ENCODE data around the gene P2RX5. TPM values are rescaled to one million over a fixed set of nuclear protein-coding genes. Genes with fewer than 3 reads are reported as not detected.

The P2RX5 gene
- total and polyA plus RNA-seq, 2 donors from 2014 or later: 8.4 TPM; not detected in 1

DNA sequence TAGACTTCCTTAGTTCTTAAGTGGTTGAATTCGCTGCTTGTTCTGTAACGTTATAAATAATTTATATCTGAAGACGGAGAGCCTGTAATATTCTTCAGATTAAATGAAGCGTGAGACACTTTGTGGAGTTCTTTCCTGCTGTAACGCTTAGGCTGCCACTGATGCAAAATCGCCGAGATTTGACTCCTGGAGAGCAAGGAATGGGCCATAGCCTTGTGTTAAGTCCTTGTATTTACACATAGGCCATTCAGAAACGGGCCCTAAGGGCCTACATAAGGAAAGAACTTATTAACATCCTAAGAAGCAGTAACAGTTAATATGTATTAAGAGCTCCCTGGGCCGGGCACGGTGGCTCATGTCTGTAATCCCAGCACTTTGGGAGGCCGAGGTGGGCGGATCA is 26.4 kb downstream of the P2RX5 start:
- intact Hi-C loops (cut with DNase I): no loop called here
- H3K9me3 ChIP-seq (ENCODE audit: control insufficient read depth in 2 of 3, insufficient read depth in 1 of 3, low read length in 3 of 3): no peaks in the 10 kb centered on the region
- TF ChIP-seq, protein P1, sequence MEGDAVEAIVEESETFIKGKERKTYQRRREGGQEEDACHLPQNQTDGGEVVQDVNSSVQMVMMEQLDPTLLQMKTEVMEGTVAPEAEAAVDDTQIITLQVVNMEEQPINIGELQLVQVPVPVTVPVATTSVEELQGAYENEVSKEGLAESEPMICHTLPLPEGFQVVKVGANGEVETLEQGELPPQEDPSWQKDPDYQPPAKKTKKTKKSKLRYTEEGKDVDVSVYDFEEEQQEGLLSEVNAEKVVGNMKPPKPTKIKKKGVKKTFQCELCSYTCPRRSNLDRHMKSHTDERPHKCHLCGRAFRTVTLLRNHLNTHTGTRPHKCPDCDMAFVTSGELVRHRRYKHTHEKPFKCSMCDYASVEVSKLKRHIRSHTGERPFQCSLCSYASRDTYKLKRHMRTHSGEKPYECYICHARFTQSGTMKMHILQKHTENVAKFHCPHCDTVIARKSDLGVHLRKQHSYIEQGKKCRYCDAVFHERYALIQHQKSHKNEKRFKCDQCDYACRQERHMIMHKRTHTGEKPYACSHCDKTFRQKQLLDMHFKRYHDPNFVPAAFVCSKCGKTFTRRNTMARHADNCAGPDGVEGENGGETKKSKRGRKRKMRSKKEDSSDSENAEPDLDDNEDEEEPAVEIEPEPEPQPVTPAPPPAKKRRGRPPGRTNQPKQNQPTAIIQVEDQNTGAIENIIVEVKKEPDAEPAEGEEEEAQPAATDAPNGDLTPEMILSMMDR (IDR thresholded peaks at IDR 0.05; ENCODE audit: borderline replicate concordance, extremely low read depth, insufficient read depth): no peak
- no peaks in the 10 kb centered on the region for H3K27me3 ChIP-seq (ENCODE audit: control insufficient read depth, insufficient read depth, low read length)
- DNase-seq (no peak), FAIRE-seq (no peak)
- H3K4me1 ChIP-seq (ENCODE audit: control insufficient read depth in 2 of 3, insufficient read depth in 2 of 3, low read depth in 1 of 3, low read length in 3 of 3): peaks cover 0 to 19% (median 7%) of the 10 kb centered on the region in 3 donors
- H3K9ac ChIP-seq (ENCODE audit: low read length in 3 of 3): peak overlapping the region in 2 of 3 donors; percentile 59 to 93
- peak overlapping the region; percentile 73 to 85 (median 82) for H3K4me3 ChIP-seq (ENCODE audit: low read length in 3 of 3)
- H3K27ac ChIP-seq (ENCODE audit: low read depth in 2 of 2, low read length in 2 of 2): no peak overlapping the region
- peaks cover 0 to 2% (median 0%) of the 10 kb centered on the region in 3 donors for H3K36me3 ChIP-seq (ENCODE audit: control insufficient read depth in 2 of 3, insufficient read depth in 3 of 3, low read length in 3 of 3)

DNA sequence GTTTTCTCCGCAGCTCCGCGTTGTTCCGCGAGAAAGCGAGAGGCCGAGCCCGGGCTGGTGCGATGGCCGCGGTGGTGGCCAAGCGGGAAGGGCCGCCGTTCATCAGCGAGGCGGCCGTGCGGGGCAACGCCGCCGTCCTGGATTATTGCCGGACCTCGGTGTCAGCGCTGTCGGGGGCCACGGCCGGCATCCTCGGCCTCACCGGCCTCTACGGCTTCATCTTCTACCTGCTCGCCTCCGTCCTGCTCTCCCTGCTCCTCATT is 26.9 kb downstream of the P2RX5 start:
- Histone ChIP-seq H3K27ac (ENCODE audit: low read depth in 2 of 2, low read length in 2 of 2) (peak overlapping the region; percentile 77 to 86), H3K36me3 (ENCODE audit: control insufficient read depth in 2 of 3, insufficient read depth in 3 of 3, low read length in 3 of 3) (peaks cover 0 to 7% (median 3%) of the 10 kb centered on the region in 3 donors), H3K9ac (ENCODE audit: low read length in 3 of 3) (peak overlapping the region; percentile 59 to 93 (median 76)), H3K27me3 (ENCODE audit: control insufficient read depth, insufficient read depth, low read length) (no peaks in the 10 kb centered on the region), H3K4me3 (ENCODE audit: low read length in 3 of 3) (peak overlapping the region; percentile 73 to 85 (median 82)), H3K9me3 (ENCODE audit: control insufficient read depth in 2 of 3, insufficient read depth in 1 of 3, low read length in 3 of 3) (no peaks in the 10 kb centered on the region), H3K4me1 (ENCODE audit: control insufficient read depth in 2 of 3, insufficient read depth in 2 of 3, low read depth in 1 of 3, low read length in 3 of 3) (peaks cover 0 to 19% (median 7%) of the 10 kb centered on the region in 3 donors)
- DNase-seq (no peak), FAIRE-seq (no peak)
- intact Hi-C loops (cut with DNase I): no loop called here
- TF ChIP-seq, protein P1 (IDR thresholded peaks at IDR 0.05; ENCODE audit: borderline replicate concordance, extremely low read depth, insufficient read depth): no peak

DNA sequence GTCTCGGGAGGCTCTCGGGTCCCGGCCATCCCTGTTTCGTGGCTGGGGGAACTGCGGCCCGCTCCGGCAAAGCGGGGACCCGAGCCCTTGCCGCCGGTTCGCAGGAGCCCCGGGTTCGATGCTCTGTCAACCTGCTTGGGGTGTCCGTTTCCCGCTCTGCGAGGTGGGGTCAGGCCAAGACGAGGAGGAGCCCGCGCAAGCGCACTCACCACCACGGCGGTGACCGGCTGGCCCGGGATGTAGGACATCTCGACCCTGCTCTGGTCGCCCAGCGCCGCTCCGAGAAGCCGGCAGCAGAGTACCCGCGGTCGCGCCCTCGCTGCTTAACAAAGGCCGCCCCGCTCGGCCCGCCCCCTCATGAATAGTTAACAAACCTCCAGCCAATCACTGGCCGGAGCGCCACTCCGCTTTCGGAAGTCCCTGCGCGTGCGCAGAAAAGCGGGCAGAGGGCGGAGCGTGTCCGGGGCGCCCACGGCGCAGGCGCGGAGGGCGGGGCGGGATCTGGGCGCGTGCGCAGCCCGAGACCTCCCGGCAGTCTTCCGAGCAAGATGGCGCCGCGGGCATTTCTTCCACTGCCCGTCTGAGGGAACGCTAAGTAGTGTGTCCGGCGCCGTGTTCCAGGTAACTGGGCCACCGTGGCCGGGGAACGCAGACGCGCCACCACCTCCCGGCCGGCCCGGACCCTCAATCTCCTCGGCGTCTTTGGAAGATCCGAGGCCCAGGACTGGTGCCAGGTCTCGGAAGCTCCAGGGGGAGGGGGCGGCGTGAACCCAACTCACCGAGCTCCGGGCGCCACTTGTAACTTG is 27.5 kb downstream of the P2RX5 start, which contains the start of the genes EMC6 and TAX1BP3:
TSS of gene EMC6 (plus strand) at position 534 of the 806 bp plus-strand sequence. CDS start 335 bp downstream, outside the sequence.
TSS of gene TAX1BP3 (minus strand) at position 300 of the 806 bp plus-strand sequence. CDS start at position 248, 52 bp downstream.
- Histone ChIP-seq H3K9me3 (ENCODE audit: control insufficient read depth in 2 of 3, insufficient read depth in 1 of 3, low read length in 3 of 3) (no peaks in the 10 kb centered on the region), H3K4me1 (ENCODE audit: control insufficient read depth in 2 of 3, insufficient read depth in 2 of 3, low read depth in 1 of 3, low read length in 3 of 3) (peaks cover 0 to 19% (median 7%) of the 10 kb centered on the region in 3 donors), H3K27me3 (ENCODE audit: control insufficient read depth, insufficient read depth, low read length) (no peaks in the 10 kb centered on the region), H3K9ac (ENCODE audit: low read length in 3 of 3) (peak within 1 kb of the TSS; percentile 59 to 93 (median 78)), H3K36me3 (ENCODE audit: control insufficient read depth in 2 of 3, insufficient read depth in 3 of 3, low read length in 3 of 3) (peaks cover 0 to 7% (median 7%) of the 10 kb centered on the region in 3 donors), H3K4me3 (ENCODE audit: low read length in 3 of 3) (peak within 1 kb of the TSS; percentile 73 to 85 (median 82)), H3K27ac (ENCODE audit: low read depth in 2 of 2, low read length in 2 of 2) (peak within 1 kb of the TSS; percentile 96 to 99)
- intact Hi-C loops (cut with DNase I): no loop called here
- TF ChIP-seq, protein P1 (IDR thresholded peaks at IDR 0.05; ENCODE audit: borderline replicate concordance, extremely low read depth, insufficient read depth): no peak
- FAIRE-seq: peak; percentile 8
- DNase-seq: peak; percentile 99 to 100 (median 99)

Measured in kidney (tissue), 14 donors.